Endothelial cell of umbilical vein (primary cell): ENCODE results near the gene ZNF354C.

Source experiments
- CTCF ChIP-seq, 2 donors: IDR thresholded peaks; 1 replicate in 1 of 2; 2 replicates in 1 of 2; pipeline ENCODE4 v1.5.1; 2011; ENCODE audit warnings: low read length in 2 of 2, mild to moderate bottlenecking in 2 of 2, moderate library complexity in 2 of 2, control low read depth in 1 of 2, inconsistent platforms in 1 of 2, low read depth in 1 of 2; ENCODE audit not compliant: insufficient read depth in 1 of 2; ENCODE audit errors: extremely low read depth in 1 of 2
- MYC ChIP-seq: IDR thresholded peaks from one replicate; pipeline ENCODE4 v1.6.1; 2011; ENCODE audit warnings: mild to moderate bottlenecking, low read depth, low read length

- TF ChIP-seq MYC (no peak), CTCF (IDR thresholded peaks at IDR 0.05; ENCODE audit: extremely low read depth in 1 of 2, insufficient read depth in 1 of 2, low read depth in 1 of 2, low read length in 2 of 2) (no peak)
Measured at GRCh38 chr5:179111267-179112207, 51.4 kb downstream of the ZNF354C start.
